K562 (cell line): Measurements from ENCODE around the gene TMCC2. TPM values are rescaled to one million over a fixed set of nuclear protein-coding genes. Genes with fewer than 3 reads are reported as not detected.

Source experiments
- FOS ChIP-seq: IDR thresholded peaks from 3 replicates; pipeline ENCODE4 v1.6.1; 2011; ENCODE audit not compliant: insufficient read length; ENCODE audit errors: extremely low read depth
- JUN ChIP-seq, 2 experiments: sonication (generic) in 1 of 2; formaldehyde crosslinking in 1 of 2; IDR thresholded peaks; 2 replicates each; pipeline versions ENCODE4 v1.6.1 to v1.8.0; 2012 to 2022; ENCODE audit warnings: borderline replicate concordance in 2 of 2, mild to moderate bottlenecking in 2 of 2, improper control_type of control experiment in 1 of 2, low read depth in 1 of 2, low read length in 1 of 2, missing genetic modification reagents in 1 of 2
- LEF1 ChIP-seq: fragments of 450-650 bp; IDR thresholded peaks from 2 replicates; pipeline ENCODE4 v1.6.1; 2016; ENCODE audit warnings: mild to moderate bottlenecking
- MTF1 ChIP-seq: fragments of 250-450 bp; sonication (Bioruptor Pico); IDR thresholded peaks from 2 replicates; pipeline ENCODE4 v1.9.0; 2021; ENCODE audit warnings: moderate library complexity, mild to moderate bottlenecking, inconsistent platforms, borderline replicate concordance
- NFRKB ChIP-seq: fragments of 450-650 bp; IDR thresholded peaks from 2 replicates; pipeline ENCODE4 v1.6.1; 2016; ENCODE audit warnings: low read depth
- SMARCC2 ChIP-seq: fragments of 450-650 bp; IDR thresholded peaks from 2 replicates; pipeline ENCODE4 v1.6.1; 2017; ENCODE audit warnings: antibody characterized with exemption, moderate library complexity, mild to moderate bottlenecking, low read depth
- TOE1 ChIP-seq, 2 experiments: fragments of 450-650 bp in 1 of 2; sonication (generic) in 1 of 2; formaldehyde crosslinking in 1 of 2; IDR thresholded peaks; 2 replicates each; pipeline versions ENCODE4 v1.7.1 to v1.8.0; 2016 to 2022; ENCODE audit warnings: borderline replicate concordance in 2 of 2, mild to moderate bottlenecking in 2 of 2, antibody characterized with exemption in 1 of 2, inconsistent platforms in 1 of 2, low read depth in 1 of 2, missing genetic modification reagents in 1 of 2, moderate library complexity in 1 of 2
- ZFP36 ChIP-seq: fragments of 150-350 bp; IDR thresholded peaks from 2 replicates; pipeline ENCODE4 v1.6.1; 2018; ENCODE audit warnings: low read length, low read depth; ENCODE audit not compliant: partially characterized antibody
- ZNF780A ChIP-seq: fragments of 250-450 bp; sonication (Bioruptor Pico); IDR thresholded peaks from 2 replicates; pipeline ENCODE4 v1.5.0; 2021; ENCODE audit warnings: mild to moderate bottlenecking
- polyA plus RNA-seq, 8 experiments: library from polyadenylated mRNA; depleted of rRNA in 4 of 8; stranded (reverse) in 5 of 8; unstranded in 3 of 8; fragments of >200 nt; fragmentation: Nextera tagmentation in 2 of 8; fragmentation: Illumina TruSeq in 1 of 8; extraction: Ambion mirVana in 2 of 8; extraction: Trizol in 1 of 8; gene quantifications; 2 replicates each; pipeline versions ENCODE4 v1.2.1 to v1.2.3, GENCODE V29; 2011 to 2014; ENCODE audit warnings: inconsistent platforms in 1 of 8, missing spikeins in 1 of 8
- total RNA-seq, 7 experiments: library from RNA; depleted of rRNA in 6 of 7; stranded (reverse); fragments of >200 nt in 6 of 7; fragmentation: Illumina TruSeq in 2 of 7; extraction: Trizol in 2 of 7; gene quantifications; 2 replicates each; pipeline versions ENCODE4 v1.2.1 to v1.2.3, GENCODE V29; 2011 to 2021; ENCODE audit warnings: low replicate concordance in 1 of 7
- TF ChIP-seq, protein P1 (sequence below), 2 experiments: fragments of 450-650 bp in 1 of 2; IDR thresholded peaks; 2 replicates each; pipeline ENCODE4 v1.6.1; 2011 to 2017; ENCODE audit warnings: low read depth in 2 of 2, antibody characterized with exemption in 1 of 2, borderline replicate concordance in 1 of 2, low read length in 1 of 2, mild to moderate bottlenecking in 1 of 2, mixed read lengths in 1 of 2; ENCODE audit not compliant: control insufficient read depth in 1 of 2
- TF ChIP-seq, protein P2 (sequence below): sonication (generic); formaldehyde crosslinking; IDR thresholded peaks from 2 replicates; pipeline ENCODE4 v1.9.0; 2022; ENCODE audit warnings: mild to moderate bottlenecking, missing genetic modification reagents
- TF ChIP-seq, protein P3 (sequence below), 2 experiments: fragments of 450-650 bp in 1 of 2; sonication (generic) in 1 of 2; formaldehyde crosslinking in 1 of 2; IDR thresholded peaks in 1 of 2; conservative IDR thresholded peaks in 1 of 2; 2 replicates each; pipeline versions ENCODE4 v1.6.1 to v1.8.1; 2016 to 2023; ENCODE audit warnings: mild to moderate bottlenecking in 2 of 2, moderate library complexity in 2 of 2, inconsistent platforms in 1 of 2, missing genetic modification reagents in 1 of 2
- TF ChIP-seq, protein P4 (sequence below): sonication (generic); formaldehyde crosslinking; IDR thresholded peaks from 2 replicates; pipeline ENCODE4 v1.8.1; 2023; ENCODE audit warnings: missing genetic modification reagents, mild to moderate bottlenecking, borderline replicate concordance

Gene TMCC2
- total and polyA plus RNA-seq, 9 of the 15 experiments (the other 6 are each of a cell fraction or from before 2014, with no cell fraction given): 0.06 to 1.8 (median 0.98) TPM

DNA sequence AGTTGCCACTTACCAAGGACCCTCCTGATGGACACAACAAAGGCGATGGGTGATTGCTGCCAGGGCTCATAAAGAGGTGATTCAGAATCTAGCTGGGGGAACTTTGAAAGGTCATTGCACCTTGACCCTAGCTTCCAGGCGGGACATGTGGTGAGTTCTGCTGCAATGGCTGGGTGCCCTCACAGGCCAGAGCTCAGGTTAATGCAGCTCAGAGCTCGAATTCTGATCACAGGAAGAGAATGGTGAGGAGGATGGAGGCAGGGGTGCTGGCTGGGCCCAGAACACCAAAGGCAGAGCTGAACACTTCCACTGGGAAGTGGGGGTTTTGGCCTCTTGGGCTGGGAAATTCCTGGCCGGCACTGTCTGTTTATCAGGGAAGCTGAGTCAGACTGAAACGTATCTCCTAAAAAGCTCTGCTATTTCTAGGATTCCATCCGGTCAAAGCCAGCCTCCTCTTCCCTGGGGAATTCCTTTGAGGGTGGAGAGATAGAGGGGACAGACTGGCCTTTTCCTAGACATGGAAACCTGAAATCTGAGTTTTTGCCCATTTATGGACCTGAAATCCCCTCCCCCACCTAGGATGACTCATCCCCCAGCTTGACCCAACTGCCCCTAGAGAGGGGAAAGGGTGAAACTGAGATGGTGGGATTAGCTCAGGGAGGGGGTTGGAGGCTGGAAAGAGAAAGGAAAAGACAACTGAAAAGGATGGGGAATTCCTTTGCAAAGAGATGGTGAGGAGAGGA is 66.6 kb downstream of the TMCC2 start (continued):
- TF ChIP-seq, protein P1, sequence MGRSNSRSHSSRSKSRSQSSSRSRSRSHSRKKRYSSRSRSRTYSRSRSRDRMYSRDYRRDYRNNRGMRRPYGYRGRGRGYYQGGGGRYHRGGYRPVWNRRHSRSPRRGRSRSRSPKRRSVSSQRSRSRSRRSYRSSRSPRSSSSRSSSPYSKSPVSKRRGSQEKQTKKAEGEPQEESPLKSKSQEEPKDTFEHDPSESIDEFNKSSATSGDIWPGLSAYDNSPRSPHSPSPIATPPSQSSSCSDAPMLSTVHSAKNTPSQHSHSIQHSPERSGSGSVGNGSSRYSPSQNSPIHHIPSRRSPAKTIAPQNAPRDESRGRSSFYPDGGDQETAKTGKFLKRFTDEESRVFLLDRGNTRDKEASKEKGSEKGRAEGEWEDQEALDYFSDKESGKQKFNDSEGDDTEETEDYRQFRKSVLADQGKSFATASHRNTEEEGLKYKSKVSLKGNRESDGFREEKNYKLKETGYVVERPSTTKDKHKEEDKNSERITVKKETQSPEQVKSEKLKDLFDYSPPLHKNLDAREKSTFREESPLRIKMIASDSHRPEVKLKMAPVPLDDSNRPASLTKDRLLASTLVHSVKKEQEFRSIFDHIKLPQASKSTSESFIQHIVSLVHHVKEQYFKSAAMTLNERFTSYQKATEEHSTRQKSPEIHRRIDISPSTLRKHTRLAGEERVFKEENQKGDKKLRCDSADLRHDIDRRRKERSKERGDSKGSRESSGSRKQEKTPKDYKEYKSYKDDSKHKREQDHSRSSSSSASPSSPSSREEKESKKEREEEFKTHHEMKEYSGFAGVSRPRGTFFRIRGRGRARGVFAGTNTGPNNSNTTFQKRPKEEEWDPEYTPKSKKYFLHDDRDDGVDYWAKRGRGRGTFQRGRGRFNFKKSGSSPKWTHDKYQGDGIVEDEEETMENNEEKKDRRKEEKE (IDR thresholded peaks at IDR 0.05; ENCODE audit: borderline replicate concordance in 1 of 2, control insufficient read depth in 1 of 2, low read depth in 2 of 2, low read length in 1 of 2): no peak
- no peak for TF ChIP-seq ZFP36
- TF ChIP-seq MTF1 (CRISPR knock-in tag): no peak
- peak; percentile 64; the same call in 1 of the 2 replicates for TF ChIP-seq SMARCC2
- no peak for TF ChIP-seq NFRKB
- no peak for TF ChIP-seq ZNF780A (CRISPR knock-in tag)
- TF ChIP-seq LEF1: peak; percentile 59; the same call in 1 of the 2 replicates
- peak; percentile 98 for TF ChIP-seq JUN (IDR thresholded peaks at IDR 0.05; ENCODE audit: borderline replicate concordance, low read depth, low read length)
- no peak for TF ChIP-seq JUN (CRISPR knock-in tag; IDR thresholded peaks at IDR 0.05; ENCODE audit: borderline replicate concordance)
- TF ChIP-seq TOE1 (IDR thresholded peaks at IDR 0.05; ENCODE audit: borderline replicate concordance): 0 out of 2 replicates have a peak, but pooled peaks have one; percentile 27
- TF ChIP-seq TOE1 (CRISPR knock-in tag; IDR thresholded peaks at IDR 0.05; ENCODE audit: borderline replicate concordance, low read depth): no peak
- TF ChIP-seq, protein P2, sequence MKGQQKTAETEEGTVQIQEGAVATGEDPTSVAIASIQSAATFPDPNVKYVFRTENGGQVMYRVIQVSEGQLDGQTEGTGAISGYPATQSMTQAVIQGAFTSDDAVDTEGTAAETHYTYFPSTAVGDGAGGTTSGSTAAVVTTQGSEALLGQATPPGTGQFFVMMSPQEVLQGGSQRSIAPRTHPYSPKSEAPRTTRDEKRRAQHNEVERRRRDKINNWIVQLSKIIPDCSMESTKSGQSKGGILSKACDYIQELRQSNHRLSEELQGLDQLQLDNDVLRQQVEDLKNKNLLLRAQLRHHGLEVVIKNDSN: no peak
- TF ChIP-seq, protein P3, sequence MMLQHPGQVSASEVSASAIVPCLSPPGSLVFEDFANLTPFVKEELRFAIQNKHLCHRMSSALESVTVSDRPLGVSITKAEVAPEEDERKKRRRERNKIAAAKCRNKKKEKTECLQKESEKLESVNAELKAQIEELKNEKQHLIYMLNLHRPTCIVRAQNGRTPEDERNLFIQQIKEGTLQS (IDR thresholded peaks at IDR 0.05): peak; percentile 99
- TF ChIP-seq, protein P3 (CRISPR knock-in tag; conservative IDR thresholded peaks at IDR 0.05): peak; percentile 48; the same call in 1 of the 2 replicates
- TF ChIP-seq, protein P4, sequence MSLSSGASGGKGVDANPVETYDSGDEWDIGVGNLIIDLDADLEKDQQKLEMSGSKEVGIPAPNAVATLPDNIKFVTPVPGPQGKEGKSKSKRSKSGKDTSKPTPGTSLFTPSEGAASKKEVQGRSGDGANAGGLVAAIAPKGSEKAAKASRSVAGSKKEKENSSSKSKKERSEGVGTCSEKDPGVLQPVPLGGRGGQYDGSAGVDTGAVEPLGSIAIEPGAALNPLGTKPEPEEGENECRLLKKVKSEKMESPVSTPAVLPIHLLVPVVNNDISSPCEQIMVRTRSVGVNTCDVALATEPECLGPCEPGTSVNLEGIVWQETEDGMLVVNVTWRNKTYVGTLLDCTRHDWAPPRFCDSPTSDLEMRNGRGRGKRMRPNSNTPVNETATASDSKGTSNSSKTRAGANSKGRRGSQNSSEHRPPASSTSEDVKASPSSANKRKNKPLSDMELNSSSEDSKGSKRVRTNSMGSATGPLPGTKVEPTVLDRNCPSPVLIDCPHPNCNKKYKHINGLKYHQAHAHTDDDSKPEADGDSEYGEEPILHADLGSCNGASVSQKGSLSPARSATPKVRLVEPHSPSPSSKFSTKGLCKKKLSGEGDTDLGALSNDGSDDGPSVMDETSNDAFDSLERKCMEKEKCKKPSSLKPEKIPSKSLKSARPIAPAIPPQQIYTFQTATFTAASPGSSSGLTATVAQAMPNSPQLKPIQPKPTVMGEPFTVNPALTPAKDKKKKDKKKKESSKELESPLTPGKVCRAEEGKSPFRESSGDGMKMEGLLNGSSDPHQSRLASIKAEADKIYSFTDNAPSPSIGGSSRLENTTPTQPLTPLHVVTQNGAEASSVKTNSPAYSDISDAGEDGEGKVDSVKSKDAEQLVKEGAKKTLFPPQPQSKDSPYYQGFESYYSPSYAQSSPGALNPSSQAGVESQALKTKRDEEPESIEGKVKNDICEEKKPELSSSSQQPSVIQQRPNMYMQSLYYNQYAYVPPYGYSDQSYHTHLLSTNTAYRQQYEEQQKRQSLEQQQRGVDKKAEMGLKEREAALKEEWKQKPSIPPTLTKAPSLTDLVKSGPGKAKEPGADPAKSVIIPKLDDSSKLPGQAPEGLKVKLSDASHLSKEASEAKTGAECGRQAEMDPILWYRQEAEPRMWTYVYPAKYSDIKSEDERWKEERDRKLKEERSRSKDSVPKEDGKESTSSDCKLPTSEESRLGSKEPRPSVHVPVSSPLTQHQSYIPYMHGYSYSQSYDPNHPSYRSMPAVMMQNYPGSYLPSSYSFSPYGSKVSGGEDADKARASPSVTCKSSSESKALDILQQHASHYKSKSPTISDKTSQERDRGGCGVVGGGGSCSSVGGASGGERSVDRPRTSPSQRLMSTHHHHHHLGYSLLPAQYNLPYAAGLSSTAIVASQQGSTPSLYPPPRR (CRISPR knock-in tag): no peak
- TF ChIP-seq FOS: peak; percentile 55
